ENCODE measurements around the gene IFIT3. TPM values are rescaled to one million over a fixed set of nuclear protein-coding genes. Genes with fewer than 3 reads are reported as not detected.

The IFIT3 gene
- total RNA-seq, 1 experiment from 2014 or later = 0.55 TPM

GRCh38 chr10:89382757-89383156, 55.0 kb downstream of the IFIT3 start:
- Histone ChIP-seq H2BK120ac (ENCODE audit: low read depth, low read length, poor library complexity, severe bottlenecking) (no peak overlapping the region), H3K9ac (ENCODE audit: extremely low read depth, insufficient read length, low read length) (no peak overlapping the region), H3K4me2 (ENCODE audit: insufficient read depth, insufficient read length, low read length) (no peak overlapping the region), H3T11ph (ENCODE audit: low read length) (no peak overlapping the region), H3K79me1 (ENCODE audit: insufficient read depth, low read depth, low read length, poor library complexity, severe bottlenecking) (no peaks in the 10 kb centered on the region), H3K23ac (ENCODE audit: insufficient read length, low read depth, low read length) (no peak overlapping the region), H3K14ac (ENCODE audit: insufficient read depth, low read length) (no peak overlapping the region), H3K4ac (ENCODE audit: low read depth, low read length) (no peak overlapping the region), H4K5ac (ENCODE audit: insufficient read length, low read depth, low read length) (no peak overlapping the region), H3K56ac (ENCODE audit: insufficient read length, low read depth, low read length) (no peak overlapping the region), H2BK20ac (ENCODE audit: low read depth, low read length, poor library complexity, severe bottlenecking) (no peak overlapping the region), H3K79me2 (ENCODE audit: insufficient read depth, low read length) (no peaks in the 10 kb centered on the region), H2AFZ (ENCODE audit: low read length) (no peak overlapping the region), H2AK5ac (ENCODE audit: insufficient read length, low read length) (no peak overlapping the region), H3K4me1 (ENCODE audit: insufficient read depth, low read length) (no peaks in the 10 kb centered on the region; the same call in 1 of the 2 replicates), H2BK5ac (ENCODE audit: insufficient read length, low read length) (no peak overlapping the region), H4K8ac (replicated peaks; ENCODE audit: insufficient read length, low read depth, low read length) (no peak overlapping the region), H3K27ac (ENCODE audit: insufficient read length, low read depth, low read length) (no peak overlapping the region), H4K91ac (ENCODE audit: insufficient read length, low read depth, low read length) (no peak overlapping the region), H3K23me2 (ENCODE audit: insufficient read length, low read depth, low read length, poor library complexity, severe bottlenecking) (no peaks in the 10 kb centered on the region), H4K20me1 (ENCODE audit: control insufficient read depth, insufficient read depth, insufficient read length) (no peaks in the 10 kb centered on the region), H3K9me3 (ENCODE audit: control insufficient read depth, low read depth, low read length) (no peaks in the 10 kb centered on the region), H3K18ac (ENCODE audit: insufficient read length, low read depth, low read length) (no peak overlapping the region), H3K27me3 (ENCODE audit: insufficient read depth, low read length) (no peaks in the 10 kb centered on the region), H2BK12ac (ENCODE audit: insufficient read length, low read depth, low read length) (no peak overlapping the region), H2BK15ac (ENCODE audit: low read depth, low read length) (no peak overlapping the region)
- Mint-ChIP-seq H3K9me3 (no peaks in the 10 kb centered on the region), H3K4me1 (peaks cover 15 to 19% of the 10 kb centered on the region in 2 experiments; a peak in 3 of 4 replicates), H3K4me3 (no peak overlapping the region), H3K27ac (no peak overlapping the region), H3K27me3 (ENCODE audit: low read depth) (no peaks in the 10 kb centered on the region), H3K36me3 (ENCODE audit: insufficient read depth in 1 of 3, low read depth in 3 of 3) (no peaks in the 10 kb centered on the region)
- no CpG with 5 or more reads among the region's 1 CpG for WGBS (ENCODE audit: extremely low coverage, insufficient read length, low lambda C conversion rate)
- no peak for DNase-seq
- TF ChIP-seq, protein P1, sequence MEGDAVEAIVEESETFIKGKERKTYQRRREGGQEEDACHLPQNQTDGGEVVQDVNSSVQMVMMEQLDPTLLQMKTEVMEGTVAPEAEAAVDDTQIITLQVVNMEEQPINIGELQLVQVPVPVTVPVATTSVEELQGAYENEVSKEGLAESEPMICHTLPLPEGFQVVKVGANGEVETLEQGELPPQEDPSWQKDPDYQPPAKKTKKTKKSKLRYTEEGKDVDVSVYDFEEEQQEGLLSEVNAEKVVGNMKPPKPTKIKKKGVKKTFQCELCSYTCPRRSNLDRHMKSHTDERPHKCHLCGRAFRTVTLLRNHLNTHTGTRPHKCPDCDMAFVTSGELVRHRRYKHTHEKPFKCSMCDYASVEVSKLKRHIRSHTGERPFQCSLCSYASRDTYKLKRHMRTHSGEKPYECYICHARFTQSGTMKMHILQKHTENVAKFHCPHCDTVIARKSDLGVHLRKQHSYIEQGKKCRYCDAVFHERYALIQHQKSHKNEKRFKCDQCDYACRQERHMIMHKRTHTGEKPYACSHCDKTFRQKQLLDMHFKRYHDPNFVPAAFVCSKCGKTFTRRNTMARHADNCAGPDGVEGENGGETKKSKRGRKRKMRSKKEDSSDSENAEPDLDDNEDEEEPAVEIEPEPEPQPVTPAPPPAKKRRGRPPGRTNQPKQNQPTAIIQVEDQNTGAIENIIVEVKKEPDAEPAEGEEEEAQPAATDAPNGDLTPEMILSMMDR (conservative IDR thresholded peaks at IDR 0.05) = no peak

Measured in H9 (cell line).